GM04504 (cell line): ENCODE results near the gene CACNA1I.

Source experiments
- DNase-seq: peaks from one replicate; pipeline ENCODE4 v3.0.0-alpha.2; 2012; ENCODE audit warnings: low read depth

Gene CACNA1I

DNA sequence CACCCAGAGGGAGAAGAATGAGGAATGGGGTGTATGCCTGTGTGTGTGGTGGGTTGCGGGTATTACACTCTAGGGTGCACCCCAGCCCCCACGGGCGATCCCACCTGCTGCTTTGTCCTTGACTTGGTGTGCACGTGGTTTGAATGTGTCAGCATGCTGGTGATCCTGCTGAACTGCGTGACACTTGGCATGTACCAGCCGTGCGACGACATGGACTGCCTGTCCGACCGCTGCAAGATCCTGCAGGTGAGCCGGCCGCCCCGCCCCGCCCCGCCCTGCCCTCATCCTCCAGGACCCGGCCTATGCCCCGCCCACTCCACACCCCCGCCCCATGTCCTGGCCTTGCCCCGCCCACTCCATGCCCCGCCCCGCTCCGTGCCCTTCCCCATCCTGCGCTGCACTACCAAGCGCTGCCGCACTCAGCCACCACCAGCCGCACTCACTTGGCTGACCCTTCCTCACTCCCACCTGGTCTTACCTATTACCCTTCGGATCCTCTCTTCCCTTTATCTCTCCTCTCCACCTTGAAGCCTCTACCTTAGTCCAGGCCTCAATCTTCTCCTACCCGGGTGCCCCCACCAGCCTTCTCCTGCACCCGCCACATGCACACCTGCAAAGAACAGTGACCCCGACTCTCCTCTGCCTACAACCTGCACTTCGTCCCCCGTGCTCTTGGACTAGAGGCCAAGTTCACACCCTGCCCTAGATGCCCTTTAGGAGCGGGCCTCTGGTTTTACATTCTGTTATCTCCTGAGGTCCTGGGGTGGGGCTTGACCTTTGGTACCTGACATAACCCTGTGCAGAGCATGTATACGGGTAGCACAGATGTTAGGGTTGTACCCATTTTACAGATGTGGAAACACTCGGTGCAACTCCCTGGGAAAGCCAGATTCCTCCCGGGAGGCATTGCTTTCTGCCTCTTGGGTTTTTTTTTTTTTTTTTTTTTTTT lies 27.7 kb downstream of the CACNA1I start:
- no peak for DNase-seq

DNA sequence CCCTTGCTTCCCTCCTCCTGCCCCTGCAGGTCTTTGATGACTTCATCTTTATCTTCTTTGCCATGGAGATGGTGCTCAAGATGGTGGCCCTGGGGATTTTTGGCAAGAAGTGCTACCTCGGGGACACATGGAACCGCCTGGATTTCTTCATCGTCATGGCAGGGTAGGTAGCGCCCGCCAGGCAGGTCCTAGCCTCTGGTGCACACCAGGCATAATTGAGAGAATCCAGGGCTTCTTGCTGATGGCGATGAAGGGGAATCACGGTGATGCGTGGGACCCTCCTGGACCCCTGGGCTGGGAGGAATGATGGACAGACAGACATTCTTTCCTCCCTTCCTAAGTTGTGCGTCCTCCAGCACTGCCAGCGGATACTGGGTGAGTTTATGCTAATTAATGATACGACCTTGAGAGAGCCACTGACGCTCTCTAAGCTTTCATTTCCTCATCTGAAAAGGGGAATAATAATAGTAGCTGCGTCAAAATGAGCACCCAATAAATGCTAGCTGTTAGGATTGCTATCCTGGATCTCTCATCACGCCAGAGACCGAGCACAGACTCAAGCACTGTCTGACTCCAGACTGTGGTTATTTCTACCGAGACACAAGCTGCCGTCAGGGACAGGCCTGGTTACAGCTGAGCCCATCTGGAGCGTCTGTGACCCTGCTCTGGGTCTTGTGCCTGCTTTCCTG lies 30.1 kb downstream of the CACNA1I start:
- DNase-seq = no peak

DNA sequence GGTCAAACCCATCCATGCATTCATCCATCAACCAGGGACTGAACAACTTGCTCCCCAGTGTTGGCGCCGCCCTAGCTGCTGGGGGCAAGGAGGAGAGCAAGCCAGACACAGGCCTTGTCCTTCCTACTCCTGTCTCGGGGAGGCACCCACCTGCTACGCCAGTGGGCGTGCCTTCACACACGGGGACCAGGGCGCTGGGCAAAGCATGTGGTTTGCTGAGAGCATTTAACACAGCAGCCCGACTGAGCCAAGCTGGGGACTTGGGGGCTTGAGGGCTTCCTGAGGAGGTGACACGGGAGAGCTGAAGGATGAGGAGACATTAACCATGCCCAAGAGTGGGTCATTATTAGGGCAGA lies 30.6 kb downstream of the CACNA1I start:
- no peak for DNase-seq

DNA sequence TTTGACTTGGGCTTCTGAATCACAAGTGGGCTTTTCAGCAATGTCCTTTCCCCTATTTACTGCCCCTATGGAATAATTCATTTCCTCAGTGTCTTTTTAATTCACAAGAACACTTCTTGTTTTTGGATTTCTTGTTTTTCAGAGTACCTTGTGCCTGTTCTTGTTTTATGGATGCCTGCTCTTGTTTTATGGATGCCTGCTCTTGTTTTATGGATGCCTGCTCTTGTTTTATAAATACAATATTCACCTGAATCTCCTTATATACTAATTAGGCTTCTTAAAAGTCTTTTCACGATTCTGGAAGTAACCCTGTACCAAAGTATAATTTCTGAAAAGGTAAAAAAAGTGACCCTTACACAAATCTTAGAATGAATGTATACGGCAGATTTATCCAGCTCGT lies 32.8 kb downstream of the CACNA1I start:
- DNase-seq = no peak

- DNase-seq = no peak
Observed at GRCh38 chr22:39610246-39610645, 39.7 kb downstream of the CACNA1I start.

DNA sequence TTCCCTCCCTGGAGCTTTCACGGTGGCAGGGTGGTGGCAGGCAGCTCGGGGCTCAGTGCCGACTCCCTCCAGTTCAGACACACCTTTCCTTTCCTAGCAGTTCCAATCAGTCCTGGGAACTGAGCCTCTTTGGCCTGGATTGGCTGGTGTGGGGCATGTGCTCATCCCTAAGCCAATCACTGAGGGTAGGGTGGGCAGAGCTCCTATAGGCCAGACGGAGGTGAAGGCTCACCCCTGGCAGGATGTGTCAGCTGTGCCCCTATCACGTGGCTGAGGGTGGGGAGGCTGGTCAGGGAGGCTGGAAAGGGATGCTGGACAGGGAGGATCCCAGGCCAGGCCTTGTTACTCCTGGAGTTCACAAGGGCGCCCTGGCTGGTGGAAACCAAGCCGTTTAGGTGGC lies 40.2 kb downstream of the CACNA1I start:
- DNase-seq = no peak

GRCh38 chr22:39611360-39611759 lies 40.8 kb downstream of the CACNA1I start:
- no peak for DNase-seq

GRCh38 chr22:39612811-39613548 lies 42.4 kb downstream of the CACNA1I start:
- no peak for DNase-seq

GRCh38 chr22:39613549-39613921 lies 43.0 kb downstream of the CACNA1I start:
- no peak for DNase-seq

GRCh38 chr22:39614442-39614841 lies 43.9 kb downstream of the CACNA1I start:
- DNase-seq = no peak

DNA sequence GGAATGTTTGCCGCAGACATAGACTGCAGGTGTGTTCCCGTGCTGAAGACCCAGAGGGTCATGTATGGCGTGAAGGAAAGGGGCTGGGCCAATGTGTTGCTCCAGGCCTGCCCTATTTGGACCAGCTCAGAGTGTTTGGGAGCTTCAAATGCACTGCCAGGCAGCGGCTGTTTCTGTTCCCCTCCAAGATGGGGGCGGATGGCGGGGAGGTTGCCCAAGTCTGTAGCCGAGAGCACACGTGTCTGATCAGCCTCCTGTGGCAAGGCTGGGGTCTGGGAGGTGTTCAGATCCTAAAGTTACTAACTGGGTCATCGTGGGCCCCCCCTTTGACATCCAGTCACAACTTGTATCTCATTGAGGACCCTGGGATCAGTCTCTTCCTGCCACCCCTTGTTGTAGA lies 45.5 kb downstream of the CACNA1I start:
- DNase-seq = no peak

- no peak for DNase-seq
Observed at GRCh38 chr22:39616781-39617180, 46.2 kb downstream of the CACNA1I start.

- DNase-seq = no peak
Observed at GRCh38 chr22:39617342-39617741, 46.8 kb downstream of the CACNA1I start.

- no peak for DNase-seq
Observed at GRCh38 chr22:39617970-39618757, 47.6 kb downstream of the CACNA1I start.

DNA sequence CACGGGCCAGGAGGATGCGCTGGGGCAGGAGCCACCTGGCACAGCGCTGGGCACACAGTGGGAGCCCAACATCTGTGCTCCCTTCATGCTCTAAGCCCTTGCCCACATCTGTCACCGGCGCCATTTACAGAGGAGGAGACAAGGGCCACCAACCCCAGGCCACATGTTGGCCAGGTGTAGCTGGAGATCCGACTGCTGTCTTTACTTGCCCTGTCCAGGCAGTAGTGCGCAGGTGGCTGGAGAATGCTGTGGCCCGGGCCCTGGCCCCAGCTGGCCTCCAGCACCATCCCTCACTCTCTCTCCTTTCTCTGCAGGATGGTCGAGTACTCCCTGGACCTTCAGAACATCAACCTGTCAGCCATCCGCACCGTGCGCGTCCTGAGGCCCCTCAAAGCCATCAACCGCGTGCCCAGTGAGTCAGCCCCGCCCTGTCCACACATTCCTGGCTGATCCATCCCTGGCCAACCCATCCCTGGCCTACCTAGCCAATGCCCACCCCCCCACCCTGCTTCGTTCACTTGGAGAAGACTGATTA lies 48.5 kb downstream of the CACNA1I start:
- no peak for DNase-seq

- no peak for DNase-seq
Observed at GRCh38 chr22:39620924-39621690, 50.6 kb downstream of the CACNA1I start.

DNA sequence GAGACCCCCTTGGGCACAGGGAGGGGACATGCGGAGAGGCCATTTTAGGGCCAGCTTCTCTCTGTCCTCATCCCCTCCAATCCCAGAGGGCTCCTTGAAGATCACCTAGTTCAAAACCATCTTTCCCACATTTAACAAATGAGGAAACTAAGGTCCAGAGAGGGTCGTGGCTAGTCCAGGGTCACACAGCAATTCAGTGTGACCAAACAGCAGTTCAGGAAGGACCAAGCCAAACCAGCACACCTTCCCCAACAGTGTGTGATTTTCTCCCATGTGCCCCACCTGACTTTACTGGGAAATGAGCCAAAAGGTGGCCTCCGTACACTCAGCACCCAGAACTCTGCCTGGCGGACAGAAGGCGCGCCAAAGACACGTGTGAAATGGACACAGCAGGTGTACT lies 51.3 kb downstream of the CACNA1I start:
- no peak for DNase-seq

- DNase-seq = no peak
Observed at GRCh38 chr22:39622881-39623367, 52.4 kb downstream of the CACNA1I start.

DNA sequence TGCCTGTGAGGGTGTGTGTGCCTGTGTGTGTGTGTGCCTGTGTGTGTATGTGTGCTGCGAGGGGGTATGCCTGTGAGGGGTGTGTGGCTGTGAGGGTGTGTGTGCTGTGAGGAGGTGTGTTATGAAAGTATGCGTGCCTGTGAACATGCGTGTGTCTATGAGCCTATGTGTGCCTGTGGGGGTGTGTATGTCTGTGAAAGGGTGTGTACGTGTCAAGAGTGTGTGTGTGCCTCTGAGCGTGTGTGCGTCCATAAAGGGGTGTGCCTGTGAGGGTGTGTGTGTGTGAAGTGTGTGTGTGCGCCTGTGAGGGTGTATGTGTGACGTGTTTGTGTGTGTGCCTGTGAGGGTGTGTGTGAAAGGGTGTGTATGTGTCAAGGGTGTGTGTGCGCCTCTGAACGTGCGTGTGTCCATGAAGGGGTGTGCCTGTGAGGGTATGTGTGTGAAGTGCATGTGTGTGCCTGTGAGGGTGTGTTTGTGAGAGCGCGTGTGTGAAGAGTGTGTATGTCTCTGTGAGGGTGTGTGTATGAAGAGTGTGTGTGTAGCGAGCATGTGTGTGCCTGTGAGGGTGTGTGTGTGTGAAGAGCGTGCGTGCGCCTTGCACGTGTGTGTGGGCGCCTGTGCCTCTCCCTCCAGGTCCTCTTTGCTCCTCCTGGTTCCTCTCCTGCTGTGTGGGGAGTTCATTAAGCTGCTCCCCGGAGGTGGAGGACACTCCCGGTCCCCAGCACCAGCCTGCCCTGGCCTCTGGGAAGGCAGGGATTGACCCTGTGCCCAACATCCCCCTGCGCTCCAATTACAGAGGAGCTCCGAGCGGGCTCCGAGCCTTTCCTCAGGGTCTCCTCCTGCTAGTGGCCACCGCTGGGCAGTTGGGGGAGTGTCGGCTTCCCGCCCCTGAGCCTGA lies 53.3 kb downstream of the CACNA1I start:
- DNase-seq = no peak

DNA sequence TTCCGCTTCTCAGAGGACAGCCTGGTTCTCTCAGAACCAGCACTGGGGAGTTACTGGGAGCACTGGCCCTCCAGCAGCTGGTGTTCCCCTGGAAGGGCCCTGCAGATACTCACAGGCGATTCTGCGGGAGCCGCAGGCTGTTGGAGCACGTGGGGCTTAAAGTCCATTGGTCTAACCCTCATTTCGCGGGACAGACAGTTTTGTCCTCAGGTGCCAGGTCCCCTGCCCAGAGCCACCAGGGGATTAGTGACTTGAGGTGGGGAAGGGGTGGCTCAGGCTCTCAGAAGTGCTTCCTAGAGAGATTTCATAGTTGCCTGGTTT lies 53.9 kb downstream of the CACNA1I start:
- DNase-seq = no peak
